GM19035 (cell line): ENCODE data around the gene LRRC3.

Experiments used
- ATAC-seq: cut with Tn5 transposase; IDR thresholded peaks from one replicate; pipeline ENCODE4 v1.9.1; 2021; ENCODE audit not compliant: unreplicated experiment

The LRRC3 gene

GRCh38 chr21:44438531-44439210 is 16.6 kb upstream of the LRRC3 start:
- no peak for ATAC-seq

DNA sequence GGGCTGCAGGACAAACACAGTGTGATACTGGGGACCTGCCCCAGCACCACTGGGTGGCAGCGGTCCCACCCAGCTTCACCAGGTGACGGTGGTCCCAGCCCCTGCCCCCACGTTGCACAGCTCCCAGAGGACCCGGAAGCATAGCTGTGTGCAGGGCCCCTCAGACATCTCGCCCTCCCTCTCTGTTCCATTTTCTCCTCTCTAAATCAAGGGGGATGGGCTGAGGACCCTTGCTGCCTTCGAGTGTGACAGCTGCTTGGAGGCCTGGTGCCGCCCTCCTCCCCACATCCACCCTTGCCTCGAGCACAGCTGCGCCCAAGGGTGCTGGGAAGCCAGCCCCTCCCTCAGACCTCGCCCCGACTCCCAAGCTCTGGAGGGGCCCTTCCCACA is 16.1 kb upstream of the LRRC3 start:
- no peak for ATAC-seq

- no peak for ATAC-seq
Observed at GRCh38 chr21:44440241-44441040, 14.9 kb upstream of the LRRC3 start.

DNA sequence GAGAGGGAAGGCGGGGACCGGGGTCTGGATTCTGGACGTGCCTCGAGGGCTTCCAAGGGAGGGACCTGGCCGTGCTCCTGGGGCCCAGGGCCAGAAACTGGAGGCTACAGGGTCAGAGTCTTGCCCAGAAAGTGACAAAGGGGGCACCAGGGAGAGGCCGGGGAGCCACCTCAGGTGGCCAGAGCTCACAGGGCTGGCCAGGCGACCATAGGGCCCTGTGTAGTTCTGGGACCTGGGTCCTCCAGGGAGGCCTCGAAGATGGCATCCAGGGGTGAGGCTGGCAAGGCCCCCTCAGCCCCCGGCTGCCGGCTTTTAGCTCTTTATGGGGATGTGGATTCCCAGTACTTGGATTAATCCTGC is 14.3 kb upstream of the LRRC3 start:
- ATAC-seq = no peak

DNA sequence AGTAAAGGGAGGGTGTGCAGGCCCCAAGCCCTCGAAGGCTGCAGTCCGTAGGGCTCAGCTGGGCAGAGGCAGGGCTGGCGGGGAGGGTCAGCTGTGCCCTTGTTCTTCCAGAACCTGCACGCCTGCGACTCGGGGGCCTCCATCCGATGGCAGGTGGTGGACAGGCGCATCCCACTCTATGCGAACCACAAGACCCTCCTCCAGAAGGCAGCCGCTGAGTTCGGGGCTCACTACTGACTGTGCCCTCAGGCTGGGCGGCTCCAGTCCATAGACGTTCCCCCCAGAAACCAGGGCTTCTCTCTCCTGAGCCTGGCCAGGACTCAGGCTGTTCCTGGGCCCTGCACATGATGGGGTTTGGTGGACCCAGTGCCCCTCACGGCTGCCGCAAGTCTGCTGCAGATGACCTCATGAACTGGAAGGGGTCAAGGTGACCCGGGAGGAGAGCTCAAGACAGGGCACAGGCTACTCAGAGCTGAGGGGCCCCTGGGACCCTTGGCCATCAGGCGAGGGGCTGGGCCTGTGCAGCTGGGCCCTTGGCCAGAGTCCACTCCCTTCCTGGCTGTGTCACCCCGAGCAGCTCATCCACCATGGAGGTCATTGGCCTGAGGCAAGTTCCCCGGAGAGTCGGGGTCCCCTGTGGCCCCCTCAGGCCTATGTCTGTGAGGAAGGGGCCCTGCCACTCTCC is 13.6 kb upstream of the LRRC3 start:
- no peak for ATAC-seq

DNA sequence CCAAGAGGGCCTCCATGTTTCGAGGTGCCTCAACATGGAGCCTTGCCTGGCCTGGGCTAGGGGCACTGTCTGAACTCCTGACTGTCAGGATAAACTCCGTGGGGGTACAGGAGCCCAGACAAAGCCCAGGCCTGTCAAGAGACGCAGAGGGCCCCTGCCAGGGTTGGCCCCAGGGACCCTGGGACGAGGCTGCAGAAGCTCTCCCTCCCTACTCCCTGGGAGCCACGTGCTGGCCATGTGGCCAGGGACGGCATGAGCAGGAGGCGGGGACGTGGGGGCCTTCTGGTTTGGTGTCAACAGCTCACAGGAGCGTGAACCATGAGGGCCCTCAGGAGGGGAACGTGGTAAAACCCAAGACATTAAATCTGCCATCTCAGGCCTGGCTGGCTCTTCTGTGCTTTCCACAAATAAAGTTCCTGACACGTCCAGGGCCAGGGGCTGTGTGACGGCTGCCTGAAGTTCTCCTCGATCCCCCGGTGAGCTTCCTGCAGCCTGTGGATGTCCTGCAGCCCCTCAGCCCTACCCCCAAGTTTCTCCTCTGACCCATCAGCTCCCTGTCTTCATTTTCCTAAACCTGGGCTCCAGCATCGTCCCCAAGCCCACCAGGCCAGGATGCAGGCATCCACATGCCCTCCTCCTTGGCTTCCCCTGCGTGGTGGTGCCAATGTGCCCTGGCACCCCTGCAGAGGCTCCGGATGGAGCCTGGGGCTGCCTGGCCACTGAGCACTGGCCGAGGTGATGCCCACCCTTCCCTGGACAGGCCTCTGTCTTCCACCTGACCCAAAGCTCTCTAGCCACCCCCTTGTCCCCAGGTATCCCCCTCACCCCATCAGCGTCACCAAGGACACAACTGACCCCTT is 12.8 kb upstream of the LRRC3 start:
- no peak for ATAC-seq

DNA sequence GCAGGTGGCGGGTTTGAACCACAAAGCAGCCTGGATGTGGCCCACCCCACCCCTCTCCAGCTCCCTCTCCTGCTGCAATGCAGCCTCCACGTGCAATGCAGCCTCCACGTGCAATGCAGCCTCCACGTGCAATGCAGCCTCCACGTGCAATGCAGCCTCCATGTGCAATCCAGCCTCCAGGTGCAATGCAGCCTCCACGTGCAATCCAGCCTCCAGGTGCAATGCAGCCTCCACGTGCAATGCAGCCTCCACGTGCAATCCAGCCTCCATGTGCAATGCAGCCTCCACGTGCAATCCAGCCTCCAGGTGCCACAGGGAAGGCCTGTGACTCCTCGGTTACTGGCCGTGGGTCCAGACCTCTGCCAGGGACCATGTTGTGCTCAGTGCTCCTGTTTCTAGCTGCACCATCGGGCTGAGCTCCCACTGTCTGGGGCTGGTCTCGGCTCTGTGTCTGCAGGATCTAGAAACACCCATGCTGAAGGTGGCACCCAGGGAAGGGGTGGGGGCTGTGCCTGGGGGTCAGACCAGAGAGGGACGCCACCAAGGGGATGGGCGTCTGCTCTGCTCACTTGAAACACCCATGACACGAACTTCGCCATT is 11.9 kb upstream of the LRRC3 start:
- no peak for ATAC-seq

- ATAC-seq = no peak
Observed at GRCh38 chr21:44443891-44444285, 11.4 kb upstream of the LRRC3 start.

GRCh38 chr21:44444286-44444931 is 10.9 kb upstream of the LRRC3 start:
- no peak for ATAC-seq

DNA sequence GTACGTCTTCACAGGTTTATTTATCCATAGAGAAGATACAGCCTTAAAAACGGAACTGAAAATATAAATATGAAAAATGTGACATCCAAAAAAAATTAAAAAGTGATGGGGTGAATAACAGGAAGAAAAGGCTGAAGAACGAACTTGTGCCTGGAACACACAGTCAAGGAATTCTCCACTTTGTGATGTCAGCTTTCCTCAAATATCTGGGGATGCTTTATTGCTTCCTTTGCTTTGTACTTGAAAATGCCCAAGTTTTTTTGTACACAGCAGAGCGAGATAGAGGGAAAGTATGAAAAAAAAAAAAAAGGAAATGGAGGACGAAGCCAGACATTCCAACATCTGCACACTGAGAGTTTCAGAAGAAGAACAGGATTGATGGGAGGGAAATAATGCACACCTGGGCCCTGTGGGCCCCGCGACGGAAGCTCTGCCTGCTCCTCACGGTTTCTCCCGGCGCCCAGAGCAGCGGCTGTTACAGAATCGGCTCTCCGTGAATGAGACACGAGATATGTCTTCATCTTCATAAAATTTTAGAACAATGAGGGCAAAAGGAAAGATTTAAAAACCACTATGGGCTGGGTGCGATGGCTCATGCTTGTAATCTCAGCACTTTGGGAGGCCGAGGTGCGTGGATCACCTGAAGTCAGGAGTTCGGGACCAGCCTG is 10.0 kb upstream of the LRRC3 start:
- ATAC-seq = no peak

- no peak for ATAC-seq
Observed at GRCh38 chr21:44448651-44449131, 6.6 kb upstream of the LRRC3 start.

DNA sequence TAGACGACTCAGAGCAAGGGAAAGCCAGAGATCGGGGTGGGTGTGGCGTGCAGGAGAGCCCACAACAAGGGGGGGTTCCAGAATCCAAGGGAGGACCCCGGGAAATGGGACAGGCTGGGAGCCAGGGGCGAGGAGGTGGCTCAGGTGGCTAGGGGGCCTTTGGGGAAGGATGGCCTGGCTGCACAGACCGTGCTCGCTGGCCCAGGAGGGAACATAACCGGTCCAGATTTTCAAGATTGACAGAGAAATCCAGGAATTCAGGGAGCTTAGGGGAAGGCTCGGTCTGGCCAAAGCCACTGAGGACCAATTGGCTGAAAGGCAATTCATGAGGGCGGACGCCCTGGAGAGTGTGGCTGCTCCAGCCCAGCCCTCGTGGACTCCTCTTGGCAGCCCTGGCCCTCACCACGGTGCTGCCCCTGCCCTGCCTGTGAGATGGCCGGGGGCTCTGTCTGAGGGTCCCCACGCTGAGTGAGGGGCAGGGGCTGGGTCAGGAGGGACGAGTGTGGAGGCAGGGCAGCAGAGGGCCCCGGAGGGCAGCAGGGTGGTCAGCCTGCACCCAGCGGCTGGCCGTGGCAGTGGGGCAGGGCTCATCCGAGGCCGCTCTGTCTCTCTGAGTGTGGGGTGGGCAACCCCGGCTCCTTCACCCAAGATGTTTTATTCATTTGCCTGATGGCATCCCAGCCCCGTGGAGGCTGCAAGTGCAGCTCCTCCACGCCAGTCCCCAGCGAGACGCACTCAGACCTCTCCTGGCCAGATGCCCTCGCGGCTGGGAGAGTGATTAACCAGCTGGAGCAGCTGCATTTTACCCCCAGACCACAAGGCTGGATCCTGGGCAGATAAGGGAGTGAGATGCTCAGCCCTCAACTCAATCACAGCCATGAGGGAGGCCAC is 5.6 kb upstream of the LRRC3 start:
- ATAC-seq = no peak

GRCh38 chr21:44450402-44450801 is 4.9 kb upstream of the LRRC3 start:
- no peak for ATAC-seq

- ATAC-seq = no peak
Observed at GRCh38 chr21:44450999-44451398, 4.3 kb upstream of the LRRC3 start.

DNA sequence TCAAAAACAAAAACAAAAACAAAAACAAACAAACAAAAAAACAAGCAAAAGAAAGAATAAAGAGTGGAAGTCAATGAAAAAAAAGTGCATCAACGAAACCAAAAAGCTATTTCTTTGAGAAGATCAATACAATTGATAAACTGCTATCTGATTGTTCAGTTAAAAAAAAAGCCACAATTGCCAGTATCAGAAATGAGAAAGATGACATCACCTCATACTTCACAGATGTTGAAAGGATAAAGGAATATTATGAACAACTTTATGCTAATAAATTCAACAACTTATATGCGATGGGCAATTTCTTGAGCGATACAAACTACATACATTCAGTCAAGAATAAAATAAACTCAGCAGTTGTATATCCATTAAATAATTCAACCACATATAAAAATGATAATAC is 2.2 kb upstream of the LRRC3 start:
- ATAC-seq = no peak

DNA sequence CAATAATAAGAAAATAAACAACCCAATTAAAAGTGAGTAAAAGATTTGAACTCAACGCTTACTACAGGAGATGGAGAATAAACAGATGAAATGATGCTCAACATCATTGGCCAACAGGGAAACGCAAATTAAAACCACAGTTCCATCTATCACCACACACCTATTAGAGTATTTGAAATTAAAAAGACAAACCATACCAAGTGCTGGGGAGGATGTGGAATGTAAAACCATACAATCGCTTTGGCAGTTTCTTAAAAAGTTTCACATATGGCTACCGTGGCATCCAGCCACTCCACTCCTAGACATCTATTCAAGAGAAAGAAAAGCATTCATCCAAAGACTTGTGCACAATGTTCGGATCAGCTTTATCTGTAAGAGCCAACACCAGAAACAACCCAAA is 1.3 kb upstream of the LRRC3 start:
- no peak for ATAC-seq

DNA sequence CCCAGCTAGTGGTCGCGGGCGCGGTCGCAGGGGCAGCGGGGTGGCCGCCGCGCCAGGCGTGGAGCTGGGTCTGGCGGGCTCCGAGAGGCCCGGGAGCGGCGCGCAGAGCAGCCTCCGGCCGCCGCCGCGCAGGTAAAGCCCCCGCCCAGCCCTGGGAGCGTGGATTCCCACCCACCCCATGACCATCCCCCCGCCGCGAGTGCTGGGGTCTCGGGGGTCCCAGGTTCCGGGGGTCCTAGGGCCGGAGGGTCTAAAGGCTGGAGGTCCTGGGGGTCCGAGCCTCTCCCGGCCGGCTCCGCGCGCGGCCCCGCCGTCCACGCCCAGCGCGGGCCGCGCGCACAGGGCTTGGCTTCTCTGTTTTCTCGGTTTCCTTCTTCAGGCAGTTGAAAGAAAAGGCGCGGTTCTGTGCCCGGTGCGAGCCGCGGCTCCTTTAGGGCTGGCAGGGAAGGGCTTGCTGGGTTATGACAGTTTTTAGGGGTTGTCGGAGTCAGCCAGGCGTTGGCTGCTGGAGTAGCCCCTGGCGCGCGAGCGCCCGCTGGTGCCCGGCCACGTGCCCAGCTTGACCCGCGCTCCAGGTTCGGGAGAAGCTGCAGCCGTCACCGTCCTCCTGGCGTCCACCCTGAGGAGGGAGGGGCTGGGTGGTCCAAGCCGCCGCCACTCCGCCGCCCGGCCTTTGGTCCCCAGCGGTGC is 359 bp downstream of the LRRC3 start:
- no peak for ATAC-seq
